GM12801 (cell line): ENCODE measurements around the gene LYPLAL1.

ENCODE experiments used
- TF ChIP-seq, protein P1 (sequence below): IDR thresholded peaks from one replicate; pipeline ENCODE4 v1.5.1; 2011; ENCODE audit warnings: control low read depth; ENCODE audit not compliant: insufficient read length; ENCODE audit errors: extremely low read depth

Gene LYPLAL1

DNA sequence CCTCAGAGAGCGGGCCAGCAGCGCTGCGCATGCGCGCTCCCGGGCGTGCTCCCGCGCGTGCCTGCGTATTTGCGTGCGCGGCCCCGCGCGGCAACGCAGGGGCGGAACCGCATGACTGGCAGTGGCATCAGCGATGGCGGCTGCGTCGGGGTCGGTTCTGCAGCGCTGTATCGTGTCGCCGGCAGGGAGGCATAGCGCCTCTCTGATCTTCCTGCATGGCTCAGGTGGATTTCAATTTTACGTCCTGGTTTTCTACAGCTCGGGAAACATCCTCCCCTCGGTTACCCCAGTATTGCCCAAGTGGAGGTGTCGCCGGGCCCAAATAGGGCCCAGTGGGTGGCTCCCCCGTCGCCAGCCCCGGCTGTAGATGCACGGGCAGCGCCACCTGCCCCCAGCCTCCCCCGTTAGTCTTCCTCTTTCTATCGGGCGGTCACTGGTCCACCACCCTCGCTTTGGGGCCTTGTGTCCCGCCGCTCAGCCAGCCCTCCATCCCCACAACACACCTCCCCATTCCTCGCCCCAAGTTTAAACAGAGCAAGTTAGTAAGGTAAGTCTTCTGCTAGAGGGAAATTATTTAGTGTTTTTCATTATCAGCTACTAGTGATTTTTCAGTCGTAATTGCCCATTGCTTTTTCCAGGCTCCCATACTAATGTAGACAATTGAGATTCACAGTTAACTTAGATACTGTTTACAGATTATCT lies at the start of gene LYPLAL1:
Gene LYPLAL1 (plus strand): TSS at position 121 of the 702 bp plus-strand sequence. CDS start 13 bp downstream, at position 134.
- TF ChIP-seq, protein P1, sequence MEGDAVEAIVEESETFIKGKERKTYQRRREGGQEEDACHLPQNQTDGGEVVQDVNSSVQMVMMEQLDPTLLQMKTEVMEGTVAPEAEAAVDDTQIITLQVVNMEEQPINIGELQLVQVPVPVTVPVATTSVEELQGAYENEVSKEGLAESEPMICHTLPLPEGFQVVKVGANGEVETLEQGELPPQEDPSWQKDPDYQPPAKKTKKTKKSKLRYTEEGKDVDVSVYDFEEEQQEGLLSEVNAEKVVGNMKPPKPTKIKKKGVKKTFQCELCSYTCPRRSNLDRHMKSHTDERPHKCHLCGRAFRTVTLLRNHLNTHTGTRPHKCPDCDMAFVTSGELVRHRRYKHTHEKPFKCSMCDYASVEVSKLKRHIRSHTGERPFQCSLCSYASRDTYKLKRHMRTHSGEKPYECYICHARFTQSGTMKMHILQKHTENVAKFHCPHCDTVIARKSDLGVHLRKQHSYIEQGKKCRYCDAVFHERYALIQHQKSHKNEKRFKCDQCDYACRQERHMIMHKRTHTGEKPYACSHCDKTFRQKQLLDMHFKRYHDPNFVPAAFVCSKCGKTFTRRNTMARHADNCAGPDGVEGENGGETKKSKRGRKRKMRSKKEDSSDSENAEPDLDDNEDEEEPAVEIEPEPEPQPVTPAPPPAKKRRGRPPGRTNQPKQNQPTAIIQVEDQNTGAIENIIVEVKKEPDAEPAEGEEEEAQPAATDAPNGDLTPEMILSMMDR = no peak

DNA sequence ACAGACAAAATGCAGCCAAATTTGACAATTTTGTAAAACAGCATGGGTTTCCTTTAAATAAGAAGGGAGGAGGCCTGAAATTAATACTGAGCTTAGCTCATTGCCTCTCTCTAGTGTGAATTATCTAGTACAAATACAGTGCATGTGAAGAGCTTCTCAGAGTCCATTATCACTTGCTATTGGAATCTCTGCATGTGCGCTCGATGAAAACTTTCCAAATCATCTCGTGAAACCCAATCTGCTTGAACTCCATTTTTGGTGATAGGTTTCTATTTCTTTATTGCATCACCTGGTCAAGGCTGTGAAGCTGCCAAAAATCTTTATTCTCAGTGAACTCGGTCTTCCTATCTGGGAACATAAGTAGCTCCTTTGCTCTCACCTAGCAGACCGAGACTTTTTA lies 49.5 kb upstream of the LYPLAL1 start:
- TF ChIP-seq, protein P1 = no peak

DNA sequence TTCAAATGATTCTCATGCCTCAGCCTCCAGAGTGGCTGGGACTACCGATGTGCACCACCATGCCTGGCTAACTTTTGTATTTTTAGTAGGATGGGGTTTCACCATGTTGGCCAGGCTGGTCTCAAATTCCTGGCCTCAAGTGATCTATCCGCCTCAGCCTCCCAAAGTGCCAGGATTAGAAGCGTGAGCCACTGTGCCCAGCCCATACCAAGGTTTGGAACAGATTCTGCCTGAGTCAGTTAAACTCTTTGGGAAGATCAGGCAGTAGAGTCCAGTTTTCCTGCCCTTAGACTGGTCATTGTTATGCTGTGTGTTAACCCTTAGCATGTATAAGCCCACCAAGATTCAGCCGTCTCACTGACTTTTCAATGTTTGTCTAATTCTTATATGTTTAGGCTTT lies 48.3 kb upstream of the LYPLAL1 start:
- TF ChIP-seq, protein P1 = no peak

DNA sequence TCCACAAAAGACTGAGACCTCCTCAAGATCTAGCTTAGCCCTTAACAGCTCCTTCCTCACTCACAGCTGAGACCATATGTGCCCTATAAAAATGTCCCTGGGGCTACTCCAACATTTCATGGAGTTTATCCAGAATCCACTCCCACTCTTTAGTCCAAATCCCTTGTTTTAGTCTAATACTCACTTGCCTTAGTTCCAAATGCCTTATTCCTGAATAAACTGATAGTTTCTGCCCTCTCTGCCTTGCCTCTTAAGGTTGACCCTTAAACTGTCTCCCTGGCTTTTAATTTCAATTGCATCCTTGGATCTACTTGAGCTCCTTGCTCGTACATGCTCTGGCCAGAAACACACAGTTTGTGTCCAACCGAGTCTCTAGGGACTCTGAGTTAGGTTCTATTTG lies 47.3 kb upstream of the LYPLAL1 start:
- TF ChIP-seq, protein P1 = no peak

DNA sequence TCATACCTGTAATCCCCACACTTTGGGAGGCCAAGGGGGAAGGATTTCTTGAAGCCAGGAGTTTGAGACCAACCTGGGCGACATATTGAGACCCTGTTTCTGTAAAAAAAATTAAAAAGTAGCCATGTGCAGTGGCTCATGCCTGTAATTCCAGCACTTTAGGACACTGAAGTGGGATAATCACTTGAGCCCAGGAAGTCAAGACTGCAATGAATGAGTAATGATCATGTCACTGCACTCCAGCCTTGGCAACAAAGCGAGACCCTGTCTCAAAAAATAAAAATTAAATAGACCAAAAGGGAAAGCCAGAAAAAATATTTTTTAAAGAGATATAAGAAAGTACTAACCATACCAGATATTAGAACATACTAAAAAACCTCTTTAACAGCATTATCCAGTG lies 44.7 kb upstream of the LYPLAL1 start:
- TF ChIP-seq, protein P1 = no peak

DNA sequence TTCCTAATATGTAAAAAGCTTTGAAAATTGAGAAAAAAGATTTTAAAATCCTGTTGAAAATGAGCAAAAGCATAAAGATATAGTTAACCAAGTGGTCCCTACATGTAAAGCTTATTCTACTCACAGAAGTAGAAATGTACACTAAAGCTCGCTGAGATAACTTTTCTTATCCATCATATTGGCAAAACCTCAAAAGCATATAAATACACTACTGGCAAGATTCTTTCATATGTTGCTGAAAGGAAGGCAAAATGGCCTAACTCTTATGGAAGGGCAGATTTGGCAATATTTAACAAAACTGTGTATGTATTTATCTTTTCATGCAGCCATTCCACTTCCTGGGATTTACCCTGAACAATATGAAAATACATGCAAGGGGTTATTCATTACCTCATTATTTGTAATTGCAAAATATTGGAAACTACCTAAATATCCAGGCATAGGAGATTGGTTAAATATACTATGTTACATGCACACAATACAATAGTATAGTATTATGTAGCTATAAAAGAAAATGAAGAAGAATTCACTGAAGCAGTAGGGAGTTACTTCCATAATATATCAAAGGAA lies 43.2 kb upstream of the LYPLAL1 start:
- TF ChIP-seq, protein P1 = no peak

DNA sequence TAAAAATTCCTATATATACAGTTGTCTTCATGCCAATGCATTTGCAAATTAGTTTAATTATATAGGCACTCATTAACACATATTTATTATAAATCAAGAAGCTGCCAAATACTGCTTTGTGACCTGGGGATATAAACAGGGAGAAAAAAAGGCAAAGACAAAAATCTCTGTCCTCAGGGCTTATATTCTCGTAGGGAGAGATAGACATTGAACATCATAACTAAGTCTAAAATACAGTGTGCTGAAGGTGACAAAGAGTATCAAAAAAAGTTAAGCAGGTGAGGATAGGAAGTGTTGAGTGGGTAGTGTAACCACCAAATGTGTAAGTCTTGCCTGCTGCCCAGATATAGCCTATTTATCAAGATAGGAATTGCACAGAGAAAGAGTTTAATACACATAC lies 40.7 kb upstream of the LYPLAL1 start:
- TF ChIP-seq, protein P1 = no peak
